Lung (tissue), 12 donors: ENCODE data around the gene SMIM14. TPM values are rescaled to one million over a fixed set of nuclear protein-coding genes. Genes with fewer than 3 reads are reported as not detected.
"Not testable (repeated sequence)": the region's sequence is repeated elsewhere in the genome, so short reads cannot be mapped to it uniquely, and the experiment has no call there.

Experiments
- ATAC-seq: fragments of 200-7000 bp; cut with Tn5 transposase; one replicate; pipeline ENCODE4 v1.9.1; 2020; ENCODE audit warnings: moderate number of reproducible peaks; ENCODE audit not compliant: insufficient read depth, low FRiP score
- DNase-seq, 3 donors: peaks; one replicate each; pipeline ENCODE4 v3.0.0-alpha.2; 2013 to 2017
- H3K27ac ChIP-seq, 2 donors: one replicate each; pipeline ENCODE4 v1.5.1; 2013; ENCODE audit warnings: mild to moderate bottlenecking in 2 of 2, moderate library complexity in 2 of 2, control low read depth in 1 of 2, inconsistent platforms in 1 of 2, low read depth in 1 of 2, low read length in 1 of 2
- H3K27me3 ChIP-seq, 3 donors: one replicate each; pipeline ENCODE4 v1.5.1; 2013; ENCODE audit warnings: low read length in 2 of 3; ENCODE audit not compliant: control insufficient read depth in 3 of 3, insufficient read depth in 3 of 3
- H3K36me3 ChIP-seq, 4 donors: one replicate each; pipeline ENCODE4 v1.5.1; 2013; ENCODE audit warnings: low read length in 4 of 4, mild to moderate bottlenecking in 1 of 4, moderate library complexity in 1 of 4; ENCODE audit not compliant: control insufficient read depth in 4 of 4, insufficient read depth in 4 of 4
- H3K4me1 ChIP-seq, 5 donors: one replicate each; pipeline ENCODE4 v1.5.1; 2013; ENCODE audit warnings: low read length in 5 of 5, mild to moderate bottlenecking in 2 of 5, moderate library complexity in 1 of 5; ENCODE audit not compliant: control insufficient read depth in 5 of 5, insufficient read depth in 5 of 5
- H3K4me3 ChIP-seq: one replicate; pipeline ENCODE4 v1.5.1; 2013; ENCODE audit warnings: mild to moderate bottlenecking, control low read depth, moderate library complexity
- H3K9ac ChIP-seq, 2 donors: one replicate each; pipeline ENCODE4 v1.5.1; 2013; ENCODE audit warnings: low read length in 2 of 2, control low read depth in 1 of 2; ENCODE audit not compliant: insufficient read depth in 1 of 2
- H3K9me3 ChIP-seq, 4 donors: one replicate each; pipeline ENCODE4 v1.5.1; 2013; ENCODE audit warnings: low read length in 3 of 4, mild to moderate bottlenecking in 1 of 4, moderate library complexity in 1 of 4; ENCODE audit not compliant: control insufficient read depth in 4 of 4, insufficient read depth in 3 of 4
- CTCF ChIP-seq: IDR thresholded peaks from 2 replicates; pipeline ENCODE4 v1.5.1; 2012; ENCODE audit warnings: mild to moderate bottlenecking; ENCODE audit errors: control extremely low read depth, extremely low read depth
- WGBS, 2 donors: extraction: QIAGEN DNeasy Blood & Tissue Kit; methylation state at CpG; one replicate each; pipeline ENCODE4 v1.1.7; 2013; 5-methylcytosine and 5-hydroxymethylcytosine counted together
- polyA plus RNA-seq, 2 donors: library from polyadenylated mRNA; stranded (reverse); fragments of 200-250 nt; gene quantifications; one replicate each; pipeline ENCODE4 v1.2.1, GENCODE V29; 2013
- total RNA-seq, 2 donors: library from RNA; depleted of rRNA in 1 of 2; stranded (reverse); fragments of >200 nt in 1 of 2; gene quantifications; one replicate each; pipeline ENCODE4 v1.2.1, GENCODE V29; 2014 to 2021
- donor health status: control.
- donor health status: control.
- donor health status: Bipolar disorder and iron deficiency.
- donor health status: healthy.
- donor health status: DM: yes; HTN: yes; CAD: no.

Gene SMIM14
- total and polyA plus RNA-seq, 4 donors = 23.4 to 52.1 (median 33.7) TPM

- H3K9me3 ChIP-seq = no peaks in the 10 kb centered on the region
- no peak overlapping the region for H3K4me3 ChIP-seq
- ATAC-seq = no peak
- no peaks in the 10 kb centered on the region for H3K36me3 ChIP-seq
- H3K27me3 ChIP-seq = no peaks in the 10 kb centered on the region
- H3K27ac ChIP-seq = no peak overlapping the region
- 95 to 98% methylated on average over 6 of the region's 6 CpGs for WGBS, 2 donors
- TF ChIP-seq CTCF = no peak
- no peak overlapping the region for H3K9ac ChIP-seq
- H3K4me1 ChIP-seq = peaks cover 0 to 12% (median 0%) of the 10 kb centered on the region in 5 donors
- DNase-seq = no peak
Observed at GRCh38 chr4:39660757-39661156, 22.1 kb upstream of the SMIM14 start.

- Histone ChIP-seq H3K27ac (no peak overlapping the region), H3K4me3 (no peak overlapping the region)
Observed at GRCh38 chr4:39660045-39660444, 21.4 kb upstream of the SMIM14 start.

GRCh38 chr4:39658756-39659155, 20.1 kb upstream of the SMIM14 start:
- Histone ChIP-seq H3K9ac (no peak overlapping the region), H3K4me1 (peaks cover 0 to 12% (median 0%) of the 10 kb centered on the region in 5 donors), H3K27me3 (no peaks in the 10 kb centered on the region), H3K27ac (no peak overlapping the region), H3K36me3 (no peaks in the 10 kb centered on the region), H3K9me3 (no peaks in the 10 kb centered on the region), H3K4me3 (no peak overlapping the region)
- no peak for ATAC-seq
- no peak for TF ChIP-seq CTCF
- 88 to 91% methylated on average over 3 of the region's 3 CpGs for WGBS, 2 donors
- no peak for DNase-seq

More at GRCh38 chr4:39660045-39660444, 21.4 kb upstream of the SMIM14 start:
- H3K9ac ChIP-seq = no peak overlapping the region
- no peaks in the 10 kb centered on the region for H3K36me3 ChIP-seq
- no peaks in the 10 kb centered on the region for H3K9me3 ChIP-seq
- H3K27me3 ChIP-seq = no peaks in the 10 kb centered on the region
- DNase-seq (no peak), ATAC-seq (no peak)
- WGBS, 2 donors = 80 to 86% methylated on average over 6 of the region's 6 CpGs
- no peak for TF ChIP-seq CTCF
- H3K4me1 ChIP-seq = peaks cover 0 to 13% (median 0%) of the 10 kb centered on the region in 5 donors

DNA sequence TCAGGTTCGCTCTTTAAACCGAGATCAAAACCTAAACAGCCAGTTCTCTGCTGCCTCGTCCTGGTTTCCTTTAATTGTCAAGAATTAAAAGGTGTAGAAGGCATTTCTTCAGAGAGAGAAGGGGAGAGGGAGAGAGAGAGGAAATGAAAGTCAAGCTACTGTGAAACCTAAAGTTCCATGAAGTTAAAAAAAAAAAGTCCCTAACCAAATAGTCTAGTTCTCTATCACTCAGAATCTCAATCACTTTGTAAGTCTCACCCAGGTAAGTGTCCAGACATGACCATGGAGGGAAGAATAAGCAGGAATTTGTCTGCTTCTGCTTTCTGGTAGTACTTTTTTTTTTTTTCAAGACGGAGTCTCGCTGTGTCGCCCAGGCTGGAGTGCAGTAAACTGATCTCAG, 18.8 kb upstream of the SMIM14 start:
- peaks cover 0 to 12% (median 0%) of the 10 kb centered on the region in 5 donors for H3K4me1 ChIP-seq
- DNase-seq (no peak), ATAC-seq (no peak)
- no peaks in the 10 kb centered on the region for H3K9me3 ChIP-seq
- no peaks in the 10 kb centered on the region for H3K27me3 ChIP-seq
- H3K27ac ChIP-seq = no peak overlapping the region
- no peak overlapping the region for H3K4me3 ChIP-seq
- WGBS, 2 donors = 84 to 87% methylated on average over 6 of the region's 6 CpGs
- no peak for TF ChIP-seq CTCF
- no peak overlapping the region for H3K9ac ChIP-seq
- no peaks in the 10 kb centered on the region for H3K36me3 ChIP-seq

DNA sequence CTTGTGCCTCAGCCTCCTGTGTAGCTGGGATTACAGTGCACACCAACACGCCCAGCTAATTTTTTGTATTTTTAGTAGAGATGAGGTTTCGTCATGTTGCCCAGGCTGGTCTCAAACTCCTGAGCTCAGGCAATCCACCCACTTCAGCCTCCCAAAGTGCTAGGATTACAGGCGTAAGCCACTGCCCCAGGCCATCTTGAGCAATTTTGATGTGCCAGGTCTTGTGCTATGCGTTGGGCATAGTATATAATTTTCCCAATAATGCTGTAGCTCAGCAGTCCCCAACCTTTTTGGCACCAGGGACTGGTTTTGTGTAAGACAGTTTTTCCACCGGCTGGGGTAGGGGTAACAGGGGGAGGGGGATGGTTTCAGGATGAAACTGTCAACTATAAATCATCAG, 18.0 kb upstream of the SMIM14 start:
- not testable (repeated sequence) for H3K27ac ChIP-seq, H3K4me3 ChIP-seq, DNase-seq, H3K27me3 ChIP-seq, ATAC-seq, H3K9ac ChIP-seq, H3K36me3 ChIP-seq, H3K9me3 ChIP-seq
- WGBS, 2 donors = 90 to 91% methylated on average over 5 of the region's 5 CpGs
- H3K4me1 ChIP-seq = peaks cover 0 to 12% (median 0%) of the 10 kb centered on the region in 5 donors
